A549 (cell line): ENCODE measurements around the gene ARHGAP22. TPM values are rescaled to one million over a fixed set of nuclear protein-coding genes. Genes with fewer than 3 reads are reported as not detected.

Experiments used
- ATAC-seq, 2 experiments: fragments of 200-7000 bp in 1 of 2; fragments of >200 bp in 1 of 2; cut with Nextera tagmentation in 1 of 2; cut with Tn5 transposase in 1 of 2; 3 replicates each; pipeline versions ENCODE4 v1.8.0 to v1.9.1; 2018 to 2020; ENCODE audit warnings: mild to moderate bottlenecking in 1 of 2, moderate library complexity in 1 of 2
- CTCF ChIA-PET: fragments of 300-600 bp; sonication (Branson Sonifier 250); formaldehyde crosslinking; extraction: SDS; loops from one replicate; lab custom pipeline; 2021; ENCODE audit warnings: antibody characterized with exemption, inconsistent platforms; lab: Yijun Ruan, JAX
- POLR2A ChIA-PET: fragments of 350-600 bp; formaldehyde crosslinking; extraction: SDS; loops from one replicate; lab custom pipeline; 2021; ENCODE audit warnings: antibody characterized with exemption, inconsistent platforms; lab: Yijun Ruan, JAX
- DNase-seq, 2 experiments: peaks; one replicate each; pipeline versions ENCODE4 v3.0.0 to v3.0.0-alpha.2; 2011 to 2016; ENCODE audit warnings: low read depth in 1 of 2, low spot score in 1 of 2
- FAIRE-seq: peaks from 2 replicates; lab custom pipeline; 2011; peaks lifted over from hg19 to GRCh38; lab: Jason Lieb, UNC
- H3K27ac ChIP-seq, 2 experiments: fragments of >200 bp; sonication (Bioruptor Twin); formaldehyde crosslinking; 3 replicates each; pipeline ENCODE4 v1.5.1; 2016 to 2017
- H3K4me1 ChIP-seq: fragments of >200 bp; sonication (Bioruptor Twin); formaldehyde crosslinking; 3 replicates; pipeline ENCODE4 v1.6.1; 2016
- H3K4me2 ChIP-seq: fragments of >200 bp; sonication (Bioruptor Twin); formaldehyde crosslinking; 3 replicates; pipeline ENCODE4 v1.6.1; 2016
- H3K4me3 ChIP-seq: fragments of >200 bp; sonication (Bioruptor Twin); formaldehyde crosslinking; 3 replicates; pipeline ENCODE4 v1.5.1; 2016
- H3K9me3 ChIP-seq: fragments of >200 bp; sonication (Bioruptor Twin); formaldehyde crosslinking; 3 replicates; pipeline ENCODE4 v1.6.1; 2016
- CEBPB ChIP-seq, 2 experiments: fragments of >200 bp in 1 of 2; sonication (Bioruptor Twin) in 1 of 2; formaldehyde crosslinking in 1 of 2; IDR thresholded peaks; 2 replicates each; pipeline ENCODE4 v1.6.1; 2012 to 2016
- CHD4 ChIP-seq: fragments of 200-600 bp; sonication (generic); IDR thresholded peaks from 2 replicates; pipeline ENCODE4 v1.6.1; 2016; ENCODE audit warnings: antibody characterized with exemption, mild to moderate bottlenecking, borderline replicate concordance
- EHMT2 ChIP-seq: fragments of 200-600 bp; sonication (generic); IDR thresholded peaks from 2 replicates; pipeline ENCODE4 v1.6.1; 2016; ENCODE audit warnings: antibody characterized with exemption, low read depth, mild to moderate bottlenecking, moderate library complexity
- EP300 ChIP-seq, 2 experiments: fragments of >200 bp; sonication (Bioruptor Twin); formaldehyde crosslinking; IDR thresholded peaks; 2 replicates in 1 of 2; 3 replicates in 1 of 2; pipeline ENCODE4 v1.6.1; 2016 to 2017
- ESRRA ChIP-seq: fragments of 150-350 bp; IDR thresholded peaks from 2 replicates; pipeline ENCODE4 v1.6.1; 2014; ENCODE audit warnings: mild to moderate bottlenecking, low read length, borderline replicate concordance
- FOXS1 ChIP-seq: fragments of 250-450 bp; sonication (Bioruptor Pico); IDR thresholded peaks from 2 replicates; pipeline ENCODE4 v1.5.0; 2020; ENCODE audit warnings: mild to moderate bottlenecking, moderate library complexity
- HDAC2 ChIP-seq: fragments of 200-600 bp; sonication (generic); IDR thresholded peaks from 2 replicates; pipeline ENCODE4 v1.6.1; 2016
- HEYL ChIP-seq: fragments of 250-450 bp; sonication (Bioruptor Pico); IDR thresholded peaks from 2 replicates; pipeline ENCODE4 v1.8.0; 2021; ENCODE audit warnings: mild to moderate bottlenecking, moderate library complexity
- HOXA7 ChIP-seq: fragments of 250-450 bp; sonication (Bioruptor Pico); IDR thresholded peaks from 2 replicates; pipeline ENCODE4 v1.5.0; 2020; ENCODE audit warnings: mild to moderate bottlenecking, moderate library complexity
- HOXB13 ChIP-seq: fragments of 250-450 bp; sonication (Bioruptor Pico); IDR thresholded peaks from 2 replicates; pipeline ENCODE4 v1.5.0; 2020; ENCODE audit warnings: low read depth, mild to moderate bottlenecking, moderate library complexity
- HOXB5 ChIP-seq: fragments of 250-450 bp; sonication (Bioruptor Pico); IDR thresholded peaks from 2 replicates; pipeline ENCODE4 v1.5.0; 2020; ENCODE audit warnings: mild to moderate bottlenecking, moderate library complexity
- JUN ChIP-seq, 2 experiments: fragments of >200 bp; sonication (Bioruptor Twin); formaldehyde crosslinking; IDR thresholded peaks; 2 replicates in 1 of 2; 3 replicates in 1 of 2; pipeline ENCODE4 v1.6.1; 2016 to 2017
- KDM1A ChIP-seq: fragments of 200-600 bp; sonication (generic); IDR thresholded peaks from 2 replicates; pipeline ENCODE4 v1.6.1; 2016; ENCODE audit warnings: low read depth, mild to moderate bottlenecking
- MAFK ChIP-seq: fragments of 450-650 bp; IDR thresholded peaks from 2 replicates; pipeline ENCODE4 v1.6.1; 2014; ENCODE audit not compliant: partially characterized antibody
- MAZ ChIP-seq: fragments of 150-350 bp; IDR thresholded peaks from 2 replicates; pipeline ENCODE4 v1.6.1; 2014; ENCODE audit warnings: antibody characterized with exemption, low read depth, low read length, borderline replicate concordance
- MYC ChIP-seq: IDR thresholded peaks from 2 replicates; pipeline ENCODE4 v1.6.1; 2012; ENCODE audit warnings: mild to moderate bottlenecking, inconsistent platforms, low read length, improper control_type of control experiment, borderline replicate concordance
- NPAS2 ChIP-seq: fragments of 250-450 bp; sonication (Bioruptor Pico); IDR thresholded peaks from 2 replicates; pipeline ENCODE4 v1.8.0; 2022; ENCODE audit warnings: mild to moderate bottlenecking, moderate library complexity, borderline replicate concordance
- PHF8 ChIP-seq: fragments of 200-600 bp; sonication (generic); IDR thresholded peaks from 2 replicates; pipeline ENCODE4 v1.6.1; 2016; ENCODE audit warnings: low read depth, mild to moderate bottlenecking, antibody characterized with exemption, moderate library complexity, borderline replicate concordance
- POLR2A ChIP-seq: IDR thresholded peaks from 2 replicates; pipeline ENCODE4 v1.6.1; 2012; ENCODE audit warnings: mild to moderate bottlenecking, low read length
- POLR2AphosphoS2 ChIP-seq: conservative IDR thresholded peaks from 2 replicates; pipeline ENCODE4 v1.6.1; 2012; ENCODE audit warnings: low read length, improper control_type of control experiment, inconsistent platforms
- RAD21 ChIP-seq, 2 experiments: fragments of >200 bp in 1 of 2; sonication (Bioruptor Twin) in 1 of 2; formaldehyde crosslinking in 1 of 2; IDR thresholded peaks in 1 of 2; conservative IDR thresholded peaks in 1 of 2; 2 replicates in 1 of 2; 3 replicates in 1 of 2; pipeline ENCODE4 v1.6.1; 2012 to 2018; ENCODE audit warnings: inconsistent platforms in 1 of 2
- RARB ChIP-seq: fragments of 250-450 bp; sonication (Bioruptor Pico); IDR thresholded peaks from 2 replicates; pipeline ENCODE4 v1.8.0; 2021; ENCODE audit warnings: mild to moderate bottlenecking, moderate library complexity
- RCOR1 ChIP-seq: fragments of 150-350 bp; IDR thresholded peaks from 2 replicates; pipeline ENCODE4 v1.6.1; 2014; ENCODE audit warnings: antibody characterized with exemption, low read length, low read depth
- RFX5 ChIP-seq: fragments of 450-650 bp; IDR thresholded peaks from 2 replicates; pipeline ENCODE4 v1.7.1; 2014; ENCODE audit warnings: antibody characterized with exemption, mild to moderate bottlenecking, moderate library complexity
- SREBF2 ChIP-seq: fragments of 450-650 bp; IDR thresholded peaks from 2 replicates; pipeline ENCODE4 v1.6.1; 2014; ENCODE audit warnings: mild to moderate bottlenecking, moderate library complexity
- TP53 ChIP-seq: fragments of 250-450 bp; sonication (Bioruptor Pico); IDR thresholded peaks from 2 replicates; pipeline ENCODE4 v1.5.0; 2021; ENCODE audit warnings: mild to moderate bottlenecking, moderate library complexity
- ZNF302 ChIP-seq: fragments of 250-450 bp; sonication (Bioruptor Pico); IDR thresholded peaks from 2 replicates; pipeline ENCODE4 v1.9.0; 2021; ENCODE audit warnings: inconsistent platforms, mild to moderate bottlenecking, moderate library complexity
- WGBS: methylation state at CpG from one replicate; pipeline ENCODE4 v1.1.6; 2017; ENCODE audit errors: missing lambda C conversion rate; 5-methylcytosine and 5-hydroxymethylcytosine counted together
- polyA plus RNA-seq, 4 experiments: library from polyadenylated mRNA; depleted of rRNA in 3 of 4; stranded (reverse); fragments of >200 nt; fragmentation: RNase III in 1 of 4; extraction: RNeasy Plus Mini Kit Qiagen cat#74134 plus additional on column Dnase treatment in 1 of 4; gene quantifications; 2 replicates in 3 of 4; 3 replicates in 1 of 4; pipeline ENCODE4 v1.2.3, GENCODE V29; 2011 to 2017
- TF ChIP-seq, protein P1 (sequence below): fragments of >200 bp; sonication (Bioruptor Twin); formaldehyde crosslinking; IDR thresholded peaks from 3 replicates; pipeline ENCODE4 v1.6.1; 2016
- TF ChIP-seq, protein P2 (sequence below): fragments of 250-450 bp; sonication (Bioruptor Pico); IDR thresholded peaks from 2 replicates; pipeline ENCODE4 v1.5.0; 2021; ENCODE audit warnings: mild to moderate bottlenecking, moderate library complexity, borderline replicate concordance
- TF ChIP-seq, protein P3 (sequence below): fragments of 200-600 bp; sonication (generic); IDR thresholded peaks from 2 replicates; pipeline ENCODE4 v1.6.1; 2016; ENCODE audit warnings: antibody characterized with exemption, mild to moderate bottlenecking, moderate library complexity

ARHGAP22 gene
- polyA plus RNA-seq, 2 of the 4 experiments (the other 2 are of a cell fraction) = 1.9 to 3.2 TPM

DNA sequence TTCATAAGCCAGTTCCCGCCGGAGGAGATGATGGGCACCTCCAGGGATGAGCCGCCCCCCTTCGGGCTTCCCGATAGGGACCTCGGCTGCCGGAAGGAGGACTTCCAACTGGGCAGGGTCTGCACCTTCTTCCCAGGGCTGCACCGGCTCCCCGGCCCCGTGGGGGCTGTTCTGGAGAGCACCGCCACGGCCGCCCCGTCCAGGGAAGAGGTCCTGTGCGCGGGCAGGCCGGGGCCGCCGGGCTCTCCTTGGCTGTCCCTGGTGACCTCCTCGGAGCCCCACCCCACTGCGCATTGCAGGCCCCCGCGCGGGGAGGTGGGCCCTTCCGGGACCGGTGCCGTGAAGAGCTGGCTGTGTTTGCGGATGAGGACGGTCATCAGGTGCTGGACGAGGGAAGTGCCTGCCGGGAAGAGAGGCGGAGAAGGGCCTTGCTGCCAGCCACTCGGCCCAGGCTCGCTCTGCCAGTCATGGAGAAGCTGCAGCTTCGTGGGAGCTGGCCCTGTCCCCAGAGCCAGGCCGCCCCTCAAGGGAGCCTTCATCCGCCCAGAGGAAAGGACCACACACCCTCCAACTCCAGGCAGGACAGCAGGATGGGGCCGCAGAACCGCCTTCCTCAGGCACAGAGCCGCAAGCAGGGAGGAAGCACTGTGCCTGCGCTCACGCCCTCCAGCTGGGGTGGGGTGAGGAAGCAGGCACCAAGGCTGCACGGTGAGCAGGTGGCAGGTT, 154.0 kb downstream of the ARHGAP22 start:
- POLR2A ChIA-PET = no interaction called here
- Histone ChIP-seq H3K4me2 (no peak overlapping the region), H3K4me1 (no peaks in the 10 kb centered on the region), H3K27ac (no peak overlapping the region), H3K9me3 (no peaks in the 10 kb centered on the region), H3K4me3 (no peak overlapping the region)
- 89% methylated on average over 15 of the region's 43 CpGs for WGBS
- ATAC-seq = no peak
- FAIRE-seq = no peak
- CTCF ChIA-PET = no interaction called here
- TF ChIP-seq EP300 (IDR thresholded peaks at IDR 0.05) (no peak), CEBPB (IDR thresholded peaks at IDR 0.05) (no peak), EHMT2 (no peak), SREBF2 (no peak), ESRRA (no peak), HOXB13 (no peak), HEYL (CRISPR knock-in tag) (no peak), RFX5 (no peak), HDAC2 (no peak), MAFK (no peak), TP53 (no peak), RARB (CRISPR knock-in tag) (no peak), MYC (no peak), KDM1A (no peak)
- TF ChIP-seq, protein P1, sequence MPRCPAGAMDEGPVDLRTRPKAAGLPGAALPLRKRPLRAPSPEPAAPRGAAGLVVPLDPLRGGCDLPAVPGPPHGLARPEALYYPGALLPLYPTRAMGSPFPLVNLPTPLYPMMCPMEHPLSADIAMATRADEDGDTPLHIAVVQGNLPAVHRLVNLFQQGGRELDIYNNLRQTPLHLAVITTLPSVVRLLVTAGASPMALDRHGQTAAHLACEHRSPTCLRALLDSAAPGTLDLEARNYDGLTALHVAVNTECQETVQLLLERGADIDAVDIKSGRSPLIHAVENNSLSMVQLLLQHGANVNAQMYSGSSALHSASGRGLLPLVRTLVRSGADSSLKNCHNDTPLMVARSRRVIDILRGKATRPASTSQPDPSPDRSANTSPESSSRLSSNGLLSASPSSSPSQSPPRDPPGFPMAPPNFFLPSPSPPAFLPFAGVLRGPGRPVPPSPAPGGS = no peak
- TF ChIP-seq, protein P2, sequence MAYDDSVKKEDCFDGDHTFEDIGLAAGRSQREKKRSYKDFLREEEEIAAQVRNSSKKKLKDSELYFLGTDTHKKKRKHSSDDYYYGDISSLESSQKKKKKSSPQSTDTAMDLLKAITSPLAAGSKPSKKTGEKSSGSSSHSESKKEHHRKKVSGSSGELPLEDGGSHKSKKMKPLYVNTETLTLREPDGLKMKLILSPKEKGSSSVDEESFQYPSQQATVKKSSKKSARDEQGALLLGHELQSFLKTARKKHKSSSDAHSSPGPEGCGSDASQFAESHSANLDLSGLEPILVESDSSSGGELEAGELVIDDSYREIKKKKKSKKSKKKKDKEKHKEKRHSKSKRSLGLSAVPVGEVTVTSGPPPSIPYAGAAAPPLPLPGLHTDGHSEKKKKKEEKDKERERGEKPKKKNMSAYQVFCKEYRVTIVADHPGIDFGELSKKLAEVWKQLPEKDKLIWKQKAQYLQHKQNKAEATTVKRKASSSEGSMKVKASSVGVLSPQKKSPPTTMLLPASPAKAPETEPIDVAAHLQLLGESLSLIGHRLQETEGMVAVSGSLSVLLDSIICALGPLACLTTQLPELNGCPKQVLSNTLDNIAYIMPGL (CRISPR knock-in tag) = no peak
- DNase-seq = no peak

DNA sequence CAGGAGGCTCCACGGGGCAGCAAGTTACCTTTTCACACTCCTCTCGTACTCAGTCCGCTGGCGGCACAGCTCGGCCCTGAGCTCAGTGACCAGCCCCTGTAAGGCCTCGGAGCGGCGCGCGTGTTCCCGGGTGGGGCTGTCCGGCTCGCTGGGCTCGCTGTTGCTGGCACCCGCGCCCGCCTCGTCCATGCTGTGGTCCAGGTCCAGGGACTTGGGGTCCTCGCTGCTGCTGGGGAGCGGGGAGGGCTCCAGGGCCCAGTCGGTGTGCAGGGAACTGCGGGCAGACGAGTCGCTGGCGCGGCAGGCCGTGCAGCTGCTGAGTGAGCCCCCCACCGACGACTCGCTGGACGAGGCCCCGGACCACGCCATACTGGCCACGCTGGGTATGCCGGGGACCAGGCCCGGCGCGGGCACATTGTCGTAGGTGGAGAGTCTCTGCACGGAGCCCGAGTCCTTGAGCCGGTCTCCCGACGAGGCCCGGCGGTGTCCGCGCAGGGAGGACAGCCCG, 154.6 kb downstream of the ARHGAP22 start:
- no peak overlapping the region for H3K27ac ChIP-seq
- WGBS = 96% methylated on average over 20 of the region's 49 CpGs
- POLR2A ChIA-PET = no interaction called here
- no peaks in the 10 kb centered on the region for H3K4me1 ChIP-seq
- no peaks in the 10 kb centered on the region for H3K9me3 ChIP-seq
- no peak overlapping the region for H3K4me2 ChIP-seq
- TF ChIP-seq FOXS1 (CRISPR knock-in tag) (no peak), ESRRA (no peak), MAZ (no peak), PHF8 (no peak), RCOR1 (no peak), SREBF2 (no peak), POLR2A (no peak), MYC (no peak), ZNF302 (CRISPR knock-in tag) (no peak), JUN (IDR thresholded peaks at IDR 0.05) (no peak), NPAS2 (no peak), POLR2AphosphoS2 (no peak), RARB (CRISPR knock-in tag) (no peak), RAD21 (conservative IDR thresholded peaks at IDR 0.05 in 1 of 2, IDR thresholded peaks at IDR 0.05 in 1 of 2) (no peak), HOXA7 (no peak), HOXB5 (no peak), CHD4 (no peak)
- TF ChIP-seq, protein P3, sequence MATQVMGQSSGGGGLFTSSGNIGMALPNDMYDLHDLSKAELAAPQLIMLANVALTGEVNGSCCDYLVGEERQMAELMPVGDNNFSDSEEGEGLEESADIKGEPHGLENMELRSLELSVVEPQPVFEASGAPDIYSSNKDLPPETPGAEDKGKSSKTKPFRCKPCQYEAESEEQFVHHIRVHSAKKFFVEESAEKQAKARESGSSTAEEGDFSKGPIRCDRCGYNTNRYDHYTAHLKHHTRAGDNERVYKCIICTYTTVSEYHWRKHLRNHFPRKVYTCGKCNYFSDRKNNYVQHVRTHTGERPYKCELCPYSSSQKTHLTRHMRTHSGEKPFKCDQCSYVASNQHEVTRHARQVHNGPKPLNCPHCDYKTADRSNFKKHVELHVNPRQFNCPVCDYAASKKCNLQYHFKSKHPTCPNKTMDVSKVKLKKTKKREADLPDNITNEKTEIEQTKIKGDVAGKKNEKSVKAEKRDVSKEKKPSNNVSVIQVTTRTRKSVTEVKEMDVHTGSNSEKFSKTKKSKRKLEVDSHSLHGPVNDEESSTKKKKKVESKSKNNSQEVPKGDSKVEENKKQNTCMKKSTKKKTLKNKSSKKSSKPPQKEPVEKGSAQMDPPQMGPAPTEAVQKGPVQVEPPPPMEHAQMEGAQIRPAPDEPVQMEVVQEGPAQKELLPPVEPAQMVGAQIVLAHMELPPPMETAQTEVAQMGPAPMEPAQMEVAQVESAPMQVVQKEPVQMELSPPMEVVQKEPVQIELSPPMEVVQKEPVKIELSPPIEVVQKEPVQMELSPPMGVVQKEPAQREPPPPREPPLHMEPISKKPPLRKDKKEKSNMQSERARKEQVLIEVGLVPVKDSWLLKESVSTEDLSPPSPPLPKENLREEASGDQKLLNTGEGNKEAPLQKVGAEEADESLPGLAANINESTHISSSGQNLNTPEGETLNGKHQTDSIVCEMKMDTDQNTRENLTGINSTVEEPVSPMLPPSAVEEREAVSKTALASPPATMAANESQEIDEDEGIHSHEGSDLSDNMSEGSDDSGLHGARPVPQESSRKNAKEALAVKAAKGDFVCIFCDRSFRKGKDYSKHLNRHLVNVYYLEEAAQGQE = no peak
- TF ChIP-seq, protein P1 = no peak
- no peak for FAIRE-seq
- CTCF ChIA-PET = interaction anchor here (1.7 kb wide), 1 partner anchor 206 kb away, joined by 3 read pairs; no protein-coding TSS in a partner anchor
- DNase-seq = no peak
- ATAC-seq = no peak
- no peak overlapping the region for H3K4me3 ChIP-seq
